ENCODE measurements around the gene TRMT61A.

The TRMT61A gene

GRCh38 chr14:103535891-103536565 is 7.0 kb downstream of the TRMT61A start:
- no peak for DNase-seq

DNA sequence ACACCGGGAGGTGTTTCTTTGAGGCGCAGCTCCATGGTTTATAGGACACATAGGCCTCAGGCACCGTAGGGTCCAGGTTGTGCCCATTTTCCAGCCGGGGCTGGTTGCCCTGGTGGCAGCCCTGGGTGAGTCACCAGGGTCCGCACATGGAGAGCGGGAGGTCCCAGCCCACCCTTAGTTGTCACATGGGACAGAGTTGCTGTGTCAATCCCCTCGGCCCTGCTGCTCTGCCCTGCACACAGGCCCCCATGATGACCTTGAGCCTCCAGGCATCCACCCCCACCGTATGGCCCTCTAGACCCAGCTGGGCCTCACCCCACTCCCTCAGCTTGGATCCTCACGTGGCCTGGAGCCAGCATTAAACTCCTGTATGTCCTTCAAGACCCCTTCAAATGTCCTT is 7.7 kb downstream of the TRMT61A start:
- DNase-seq: no peak

DNA sequence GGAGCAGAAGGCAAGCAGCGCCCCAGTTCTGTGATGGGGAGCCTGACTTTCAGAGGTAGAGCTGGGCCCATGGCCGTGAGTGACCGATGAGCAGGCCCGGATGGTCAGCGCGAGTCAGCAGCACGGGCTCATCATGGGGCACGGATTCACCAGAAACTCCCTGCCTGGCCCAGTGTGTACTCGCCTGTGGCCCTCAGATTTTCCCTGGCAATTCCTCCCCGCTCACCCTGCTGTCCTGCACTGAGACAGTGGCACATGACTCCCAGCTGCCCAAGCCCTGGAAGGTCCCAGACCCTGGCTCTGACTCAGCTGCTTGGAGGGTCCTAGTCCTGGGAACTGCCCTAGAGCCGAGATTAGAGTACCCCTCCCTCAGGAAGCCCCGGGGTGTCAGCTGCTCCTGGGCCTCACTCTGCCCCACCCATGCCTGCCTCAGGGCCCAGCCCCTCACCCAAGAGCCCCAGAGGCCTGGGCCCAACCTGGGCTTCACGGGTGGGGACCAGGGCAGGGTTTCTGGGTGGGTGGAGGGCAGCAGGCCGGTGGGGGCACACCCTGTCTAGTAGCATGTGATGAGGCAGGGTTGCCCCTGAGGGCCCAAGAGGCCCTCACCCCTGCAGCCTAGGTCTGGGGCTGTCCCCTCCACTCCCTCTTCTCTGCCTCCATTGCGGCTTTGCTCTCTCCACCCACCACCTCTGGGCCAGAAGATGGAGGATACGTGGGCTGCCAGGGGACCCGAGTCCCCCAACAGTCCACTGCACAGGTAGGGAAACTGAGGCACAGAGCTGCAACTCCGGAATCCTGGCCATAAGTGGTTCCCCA is 8.4 kb downstream of the TRMT61A start:
- DNase-seq: peak; percentile 44

- no peak for DNase-seq
Observed at GRCh38 chr14:103538291-103539055, 9.5 kb downstream of the TRMT61A start.

- DNase-seq: no peak
Observed at GRCh38 chr14:103539056-103539825, 10.2 kb downstream of the TRMT61A start.

DNA sequence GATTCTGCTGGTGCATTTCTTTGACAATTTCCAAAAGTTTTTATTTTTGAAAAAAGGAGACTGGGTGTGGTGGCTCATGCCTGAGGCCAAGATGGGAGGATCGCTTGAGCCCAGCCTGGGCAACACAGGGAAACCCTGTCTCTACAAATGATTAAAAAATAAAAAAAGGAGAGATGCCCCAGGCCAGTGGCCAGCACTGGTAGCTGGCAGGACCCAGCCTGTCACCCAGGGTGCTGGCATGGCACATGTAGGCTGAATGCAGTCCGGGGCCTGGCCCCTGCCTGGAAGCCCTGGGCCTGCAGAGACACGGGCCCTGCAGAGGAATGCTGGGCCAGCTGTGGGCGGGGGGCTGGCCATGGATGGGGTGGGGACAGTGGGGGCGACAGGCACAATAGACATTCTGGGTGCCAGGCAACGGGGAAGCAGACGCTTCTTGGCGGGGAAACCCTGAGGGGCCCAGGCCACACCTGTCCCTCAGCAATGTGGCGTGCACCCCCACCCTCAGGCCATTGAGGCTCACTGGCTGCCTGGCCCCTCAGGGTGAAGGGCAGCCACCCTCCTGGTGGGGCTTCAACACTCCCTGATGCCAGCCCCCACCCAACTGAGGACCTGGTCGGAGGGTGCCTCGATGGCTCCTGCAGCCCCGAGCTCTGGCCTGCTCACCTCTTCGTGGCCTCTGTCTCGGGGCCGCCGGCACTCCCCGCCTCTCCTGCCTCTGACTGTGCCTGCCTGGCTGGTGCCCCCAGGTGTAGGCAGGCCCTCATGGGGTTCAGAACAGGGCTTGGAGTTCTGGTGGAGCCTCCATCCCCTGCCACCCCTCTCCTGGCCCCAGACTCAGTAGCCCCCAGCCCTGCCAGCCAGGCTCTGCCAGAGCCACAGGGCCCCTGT is 12.1 kb downstream of the TRMT61A start:
- no peak for DNase-seq

- DNase-seq: no peak
Observed at GRCh38 chr14:103541709-103542604, 13.0 kb downstream of the TRMT61A start.

GRCh38 chr14:103542605-103543088 is 13.7 kb downstream of the TRMT61A start:
- no peak for DNase-seq

DNA sequence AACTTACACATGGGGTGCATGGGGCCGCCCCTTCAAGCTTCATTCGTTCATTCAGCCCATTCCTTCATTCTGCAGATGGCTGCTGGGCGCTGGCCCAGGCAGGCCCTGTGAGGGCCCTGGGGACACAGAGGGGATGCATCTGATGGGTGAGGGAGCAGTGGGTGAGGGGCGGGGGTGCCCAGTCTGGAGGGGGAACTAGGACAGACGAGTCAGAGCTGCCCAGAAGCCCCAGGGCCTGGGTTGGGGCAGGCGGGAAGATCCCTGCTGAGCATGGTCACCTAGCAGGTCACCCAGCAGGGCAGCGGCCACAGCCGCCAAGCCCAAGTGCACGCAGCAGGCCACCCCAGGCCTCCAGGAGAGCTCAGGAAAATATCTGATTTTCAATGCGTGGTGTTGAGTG is 14.1 kb downstream of the TRMT61A start:
- DNase-seq: no peak

DNA sequence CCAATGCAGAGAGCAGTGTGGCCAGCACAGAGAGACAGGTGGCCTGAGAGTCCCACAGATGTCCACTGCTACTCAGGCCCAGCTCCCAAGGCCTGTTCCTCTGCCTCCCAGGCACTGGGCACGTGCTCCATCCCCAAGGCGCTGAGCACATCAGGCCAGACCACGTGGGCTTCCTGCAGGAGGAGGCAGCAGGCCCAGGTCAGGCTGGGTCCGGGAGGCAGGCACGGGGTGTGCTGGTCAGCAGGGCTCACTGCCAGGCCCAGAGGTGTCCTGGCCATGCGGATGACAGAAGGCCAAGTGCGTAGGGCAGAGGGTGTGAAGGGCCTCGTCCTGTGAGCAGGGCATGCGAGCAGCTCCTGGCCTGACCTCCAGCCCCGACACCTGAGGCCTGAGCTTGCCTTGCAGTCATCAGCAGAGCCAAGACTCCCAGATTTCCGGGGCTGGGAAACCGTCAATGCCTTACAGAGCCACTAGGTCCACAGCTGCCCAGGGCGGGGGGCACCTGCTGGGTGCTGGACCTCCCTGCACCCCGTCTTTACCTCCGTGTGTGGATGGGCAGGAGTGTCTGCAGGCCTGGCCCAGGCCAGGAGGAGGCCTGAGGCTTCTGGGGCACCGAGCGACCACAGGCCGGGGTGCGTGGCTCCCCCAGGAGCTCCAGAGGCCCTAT is 14.9 kb downstream of the TRMT61A start:
- no peak for DNase-seq

DNA sequence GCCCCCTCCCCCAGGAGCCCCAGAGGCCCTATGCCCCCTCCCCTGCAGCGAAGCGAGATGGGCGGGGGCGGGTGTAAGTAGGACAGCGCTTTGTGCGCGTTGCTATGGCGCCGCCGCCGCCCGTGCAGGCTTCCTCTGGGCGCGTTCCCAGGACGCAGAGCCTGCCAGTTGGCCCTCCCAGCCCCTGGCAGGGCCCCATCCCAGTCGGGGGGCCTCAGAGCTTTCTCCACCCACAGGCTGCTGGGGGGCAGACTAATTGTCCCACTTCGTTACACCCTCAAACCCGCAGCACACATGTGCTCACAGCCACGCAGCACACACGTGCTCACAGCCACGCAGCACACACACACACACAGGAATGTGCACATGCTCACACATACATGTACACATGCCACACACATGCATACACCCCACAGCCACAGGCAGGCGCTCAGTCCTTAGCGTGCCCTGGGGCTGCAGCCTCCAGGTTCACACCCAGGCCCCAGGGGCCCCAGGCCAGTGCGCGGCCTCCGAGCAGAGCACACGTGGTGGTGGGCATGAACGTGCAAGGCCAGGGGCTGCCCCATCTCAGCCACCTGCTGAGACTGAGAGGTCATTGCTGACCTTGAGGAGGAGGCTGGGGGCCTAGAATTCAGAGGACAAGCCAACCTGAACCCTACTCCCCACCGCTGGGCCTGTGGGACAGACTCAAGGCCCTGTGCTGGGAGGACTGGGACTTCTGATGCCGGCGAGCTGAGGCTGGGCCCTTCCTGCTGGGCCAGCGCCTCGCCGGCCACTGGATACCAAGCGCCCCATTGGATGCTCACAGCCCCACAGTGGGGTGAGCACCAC is 15.6 kb downstream of the TRMT61A start:
- DNase-seq: no peak

DNA sequence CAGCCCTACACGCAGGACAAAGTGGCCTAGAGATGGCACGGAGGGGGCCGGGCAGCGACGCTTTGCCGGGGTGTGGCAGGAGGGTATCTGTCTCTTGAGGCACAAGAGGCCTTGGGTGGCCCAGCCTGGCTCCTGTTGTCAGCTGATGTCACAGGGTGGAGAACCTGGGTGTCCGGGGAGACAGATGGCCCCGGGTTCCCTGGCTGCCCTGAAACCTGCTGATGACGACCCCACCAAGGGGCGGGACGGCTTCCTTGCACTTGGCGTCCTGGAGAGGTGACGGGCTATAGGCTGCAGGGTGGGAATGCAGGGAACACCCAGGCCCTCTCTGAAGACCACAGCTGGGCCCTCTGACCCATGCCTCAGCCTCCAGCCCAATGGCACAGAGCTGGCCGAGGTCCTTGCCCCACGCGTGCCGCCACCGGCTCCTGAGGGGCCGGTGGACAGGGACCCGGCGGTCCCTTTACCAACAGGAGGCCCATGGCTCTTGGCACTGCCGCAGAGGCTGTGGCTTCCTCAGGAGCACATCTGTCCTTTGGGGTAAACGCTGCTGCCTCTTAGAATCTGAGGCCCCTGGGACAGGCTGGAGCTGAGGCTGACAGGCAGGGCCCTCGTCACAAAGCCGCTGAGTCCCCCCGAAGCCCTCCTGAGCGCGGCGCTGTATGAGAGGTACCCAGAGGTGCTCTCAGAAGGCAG is 16.4 kb downstream of the TRMT61A start:
- no peak for DNase-seq

- DNase-seq: no peak
Observed at GRCh38 chr14:103545915-103546651, 17.1 kb downstream of the TRMT61A start.

- DNase-seq: peak; percentile 34
Observed at GRCh38 chr14:103546652-103547454, 17.9 kb downstream of the TRMT61A start.

DNA sequence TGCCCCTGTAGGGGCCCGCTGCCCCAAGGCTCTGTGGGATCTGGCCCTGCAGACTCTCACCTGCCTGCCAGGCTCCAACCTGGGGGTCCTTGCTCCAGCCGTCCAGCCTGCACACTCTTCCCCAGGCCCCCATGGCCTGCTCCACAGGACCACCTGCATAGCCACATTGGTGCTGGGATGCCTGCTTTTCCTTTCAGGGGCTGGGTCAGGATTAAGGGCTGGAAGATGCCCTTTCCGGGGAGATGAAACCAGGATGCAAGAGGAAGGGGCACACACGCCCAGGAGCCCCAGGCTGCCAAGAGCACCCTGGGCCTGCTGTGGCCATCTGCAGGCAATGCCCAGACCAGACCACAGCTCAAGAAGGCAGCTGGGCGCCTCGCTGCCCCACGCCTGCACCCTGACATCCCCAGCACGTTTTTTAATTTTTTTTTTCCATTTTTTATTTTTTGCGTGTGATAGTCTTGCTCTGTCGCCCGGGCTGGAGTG is 18.5 kb downstream of the TRMT61A start:
- no peak for DNase-seq

DNA sequence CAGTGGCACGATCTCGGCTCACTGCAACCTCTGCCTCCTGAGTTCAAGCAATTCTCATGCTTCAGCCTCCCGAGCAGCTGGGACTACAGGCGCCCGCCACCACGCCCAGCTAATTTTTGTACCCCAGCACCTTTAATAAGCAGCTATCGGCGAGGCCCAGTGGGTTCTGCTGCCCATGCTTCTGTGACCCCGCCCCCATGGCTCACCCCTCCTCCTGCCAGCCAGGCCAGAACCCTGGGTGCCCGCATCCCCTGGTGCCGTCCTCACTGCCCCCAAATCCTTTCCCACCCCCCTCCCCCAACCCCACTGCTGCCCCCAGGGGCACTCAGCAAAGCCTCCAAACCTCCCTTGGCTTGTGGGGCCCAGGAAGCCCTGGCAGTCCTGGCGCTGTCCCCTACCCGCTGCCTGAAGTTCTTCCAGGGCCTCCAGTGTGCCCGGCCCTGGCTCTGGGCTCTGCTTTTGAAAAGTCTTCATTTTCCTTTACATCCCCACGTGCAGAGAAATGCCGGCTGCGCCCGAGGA is 19.0 kb downstream of the TRMT61A start:
- no peak for DNase-seq
